ENCODE data around the gene MVD.

GRCh38 chr16:88651276-88651988, 11.5 kb downstream of the MVD start:
- TF ChIP-seq, protein P1, sequence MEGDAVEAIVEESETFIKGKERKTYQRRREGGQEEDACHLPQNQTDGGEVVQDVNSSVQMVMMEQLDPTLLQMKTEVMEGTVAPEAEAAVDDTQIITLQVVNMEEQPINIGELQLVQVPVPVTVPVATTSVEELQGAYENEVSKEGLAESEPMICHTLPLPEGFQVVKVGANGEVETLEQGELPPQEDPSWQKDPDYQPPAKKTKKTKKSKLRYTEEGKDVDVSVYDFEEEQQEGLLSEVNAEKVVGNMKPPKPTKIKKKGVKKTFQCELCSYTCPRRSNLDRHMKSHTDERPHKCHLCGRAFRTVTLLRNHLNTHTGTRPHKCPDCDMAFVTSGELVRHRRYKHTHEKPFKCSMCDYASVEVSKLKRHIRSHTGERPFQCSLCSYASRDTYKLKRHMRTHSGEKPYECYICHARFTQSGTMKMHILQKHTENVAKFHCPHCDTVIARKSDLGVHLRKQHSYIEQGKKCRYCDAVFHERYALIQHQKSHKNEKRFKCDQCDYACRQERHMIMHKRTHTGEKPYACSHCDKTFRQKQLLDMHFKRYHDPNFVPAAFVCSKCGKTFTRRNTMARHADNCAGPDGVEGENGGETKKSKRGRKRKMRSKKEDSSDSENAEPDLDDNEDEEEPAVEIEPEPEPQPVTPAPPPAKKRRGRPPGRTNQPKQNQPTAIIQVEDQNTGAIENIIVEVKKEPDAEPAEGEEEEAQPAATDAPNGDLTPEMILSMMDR (conservative IDR thresholded peaks at IDR 0.05 in 1 of 2, IDR thresholded peaks at IDR 0.05 in 1 of 2; ENCODE audit: low read depth in 1 of 2, low read length in 2 of 2) = no peak
- TF ChIP-seq EZH2 (IDR thresholded peaks at IDR 0.05; ENCODE audit: low read length, missing control alignments) = no peak

Data from fibroblast of lung (primary cell).